Measurements from ENCODE around the gene RAB35. TPM values are rescaled to one million over a fixed set of nuclear protein-coding genes. Genes with fewer than 3 reads are reported as not detected.

The RAB35 gene
- 10 to 100 TPM; 61.0 to 64.6 TPM for total RNA-seq

GRCh38 chr12:120116441-120116791 is at the start of gene RAB35:
TSS of gene RAB35 (minus strand) at chr12:120116753. CDS start at chr12:120116650, 103 bp downstream.
- Mint-ChIP-seq H3K4me3 (peak within 1 kb of the TSS; percentile 96), H3K9me3 (ENCODE audit: insufficient read depth) (no peaks in the 10 kb centered on the region), H3K4me1 (ENCODE audit: low read depth) (peaks cover 77% of the 10 kb centered on the region), H3K36me3 (ENCODE audit: low read depth) (peaks cover 56% of the 10 kb centered on the region), H3K27me3 (ENCODE audit: low read depth) (no peaks in the 10 kb centered on the region), H3K27ac (peak within 1 kb of the TSS; percentile 90)
- DNase-seq, result no peak
- ATAC-seq, result no peak
- POLR2A ChIA-PET, result interaction anchor here (0.8 to 10.6 kb wide), 11 partner anchors 9 to 640 kb away, joined by 3 to 82 read pairs (median 5); partner anchors contain the start of genes RNU4-1, RNU4-2 and RPLP0
- CTCF ChIA-PET, result interaction anchor here (1.1 to 4.3 kb wide), 4 partner anchors 11 to 112 kb away, joined by 3 to 28 read pairs (median 6); partner anchors contain the start of gene RPLP0

- DNase-seq, result no peak
- ATAC-seq, result no peak
- no peak overlapping the region for H3K4me3 Mint-ChIP-seq
- CTCF ChIA-PET, result no interaction called here
- no peaks in the 10 kb centered on the region for H3K27me3 Mint-ChIP-seq (ENCODE audit: low read depth)
- no peak overlapping the region for H3K27ac Mint-ChIP-seq
- POLR2A ChIA-PET, result interaction anchor here (0.9 to 1.2 kb wide), 2 partner anchors 17 to 36 kb away, joined by 3 to 6 read pairs; partner anchors contain the start of gene RPLP0
- no peaks in the 10 kb centered on the region for H3K4me1 Mint-ChIP-seq (ENCODE audit: low read depth)
- no peaks in the 10 kb centered on the region for H3K9me3 Mint-ChIP-seq (ENCODE audit: insufficient read depth)
- H3K36me3 Mint-ChIP-seq (ENCODE audit: low read depth), result peaks cover 46% of the 10 kb centered on the region
Measured at GRCh38 chr12:120164293-120164692, 47.7 kb upstream of the RAB35 start.

GRCh38 chr12:120162763-120163162 is 46.2 kb upstream of the RAB35 start:
- CTCF ChIA-PET, result no interaction called here
- no peak for DNase-seq
- POLR2A ChIA-PET, result interaction anchor here (1.1 kb wide), 1 partner anchor 15 kb away, joined by 4 read pairs; no protein-coding TSS in a partner anchor

GRCh38 chr12:120161852-120162251 is 45.3 kb upstream of the RAB35 start:
- ChIA-PET CTCF (no interaction called here), POLR2A (interaction anchor here (1.6 kb wide), 1 partner anchor 130 kb away, joined by 5 read pairs; the partner anchor contains the start of gene RNU4-2)
- H3K4me1 Mint-ChIP-seq (ENCODE audit: low read depth), result peaks cover 7% of the 10 kb centered on the region
- no peaks in the 10 kb centered on the region for H3K27me3 Mint-ChIP-seq (ENCODE audit: low read depth)
- H3K4me3 Mint-ChIP-seq, result no peak overlapping the region
- H3K36me3 Mint-ChIP-seq (ENCODE audit: low read depth), result peaks cover 51% of the 10 kb centered on the region
- H3K9me3 Mint-ChIP-seq (ENCODE audit: insufficient read depth), result no peaks in the 10 kb centered on the region
- DNase-seq (no peak), ATAC-seq (no peak)
- H3K27ac Mint-ChIP-seq, result no peak overlapping the region

More at GRCh38 chr12:120162763-120163162, 46.2 kb upstream of the RAB35 start:
- no peaks in the 10 kb centered on the region for H3K9me3 Mint-ChIP-seq (ENCODE audit: insufficient read depth)
- H3K4me1 Mint-ChIP-seq (ENCODE audit: low read depth), result no peaks in the 10 kb centered on the region
- H3K36me3 Mint-ChIP-seq (ENCODE audit: low read depth), result peaks cover 44% of the 10 kb centered on the region
- no peak for ATAC-seq
- no peak overlapping the region for H3K27ac Mint-ChIP-seq
- H3K27me3 Mint-ChIP-seq (ENCODE audit: low read depth), result no peaks in the 10 kb centered on the region
- H3K4me3 Mint-ChIP-seq, result no peak overlapping the region

- Mint-ChIP-seq H3K4me3 (no peak overlapping the region), H3K36me3 (ENCODE audit: low read depth) (peaks cover 70% of the 10 kb centered on the region), H3K27me3 (ENCODE audit: low read depth) (no peaks in the 10 kb centered on the region), H3K9me3 (ENCODE audit: insufficient read depth) (no peaks in the 10 kb centered on the region), H3K4me1 (ENCODE audit: low read depth) (peaks cover 16% of the 10 kb centered on the region), H3K27ac (peak overlapping the region; percentile 34)
- ATAC-seq (no peak), DNase-seq (no peak)
- POLR2A ChIA-PET, result no interaction called here
- CTCF ChIA-PET, result no interaction called here
Measured at GRCh38 chr12:120159509-120160237, 43.1 kb upstream of the RAB35 start.

- Mint-ChIP-seq H3K9me3 (ENCODE audit: insufficient read depth) (no peaks in the 10 kb centered on the region), H3K4me3 (no peak overlapping the region), H3K36me3 (ENCODE audit: low read depth) (peaks cover 70% of the 10 kb centered on the region), H3K4me1 (ENCODE audit: low read depth) (peaks cover 16% of the 10 kb centered on the region), H3K27me3 (ENCODE audit: low read depth) (no peaks in the 10 kb centered on the region), H3K27ac (peak overlapping the region; percentile 49)
- DNase-seq (no peak), ATAC-seq (no peak)
- ChIA-PET CTCF (no interaction called here), POLR2A (no interaction called here)
Measured at GRCh38 chr12:120158351-120158750, 41.8 kb upstream of the RAB35 start.

GRCh38 chr12:120157678-120158077 is 41.1 kb upstream of the RAB35 start:
- Mint-ChIP-seq H3K4me1 (ENCODE audit: low read depth) (peaks cover 16% of the 10 kb centered on the region), H3K27me3 (ENCODE audit: low read depth) (no peaks in the 10 kb centered on the region), H3K9me3 (ENCODE audit: insufficient read depth) (no peaks in the 10 kb centered on the region), H3K4me3 (no peak overlapping the region), H3K27ac (no peak overlapping the region), H3K36me3 (ENCODE audit: low read depth) (peaks cover 72% of the 10 kb centered on the region)
- ChIA-PET CTCF (no interaction called here), POLR2A (no interaction called here)
- ATAC-seq (no peak), DNase-seq (no peak)

GRCh38 chr12:120156315-120157259 is 40.0 kb upstream of the RAB35 start:
- H3K4me1 Mint-ChIP-seq (ENCODE audit: low read depth), result peaks cover 16% of the 10 kb centered on the region
- H3K27ac Mint-ChIP-seq, result peak overlapping the region; percentile 57
- ChIA-PET POLR2A (no interaction called here), CTCF (no interaction called here)
- ATAC-seq (no peak), DNase-seq (no peak)
- H3K36me3 Mint-ChIP-seq (ENCODE audit: low read depth), result peaks cover 65% of the 10 kb centered on the region
- no peaks in the 10 kb centered on the region for H3K9me3 Mint-ChIP-seq (ENCODE audit: insufficient read depth)
- no peak overlapping the region for H3K4me3 Mint-ChIP-seq
- no peaks in the 10 kb centered on the region for H3K27me3 Mint-ChIP-seq (ENCODE audit: low read depth)

GRCh38 chr12:120155072-120155471 is 38.5 kb upstream of the RAB35 start:
- no peaks in the 10 kb centered on the region for H3K27me3 Mint-ChIP-seq (ENCODE audit: low read depth)
- ATAC-seq (no peak), DNase-seq (no peak)
- POLR2A ChIA-PET, result no interaction called here
- peaks cover 56% of the 10 kb centered on the region for H3K36me3 Mint-ChIP-seq (ENCODE audit: low read depth)
- no peak overlapping the region for H3K4me3 Mint-ChIP-seq
- no peaks in the 10 kb centered on the region for H3K9me3 Mint-ChIP-seq (ENCODE audit: insufficient read depth)
- peaks cover 16% of the 10 kb centered on the region for H3K4me1 Mint-ChIP-seq (ENCODE audit: low read depth)
- CTCF ChIA-PET, result no interaction called here
- H3K27ac Mint-ChIP-seq, result no peak overlapping the region

- ChIA-PET POLR2A (interaction anchor here (1.2 kb wide), 1 partner anchor 18 kb away, joined by 3 read pairs; no protein-coding TSS in a partner anchor), CTCF (no interaction called here)
- DNase-seq (no peak), ATAC-seq (no peak)
- Mint-ChIP-seq H3K27ac (no peak overlapping the region), H3K4me3 (no peak overlapping the region), H3K36me3 (ENCODE audit: low read depth) (peaks cover 49% of the 10 kb centered on the region), H3K4me1 (ENCODE audit: low read depth) (peaks cover 3% of the 10 kb centered on the region), H3K27me3 (ENCODE audit: low read depth) (no peaks in the 10 kb centered on the region), H3K9me3 (ENCODE audit: insufficient read depth) (no peaks in the 10 kb centered on the region)
Measured at GRCh38 chr12:120150919-120151525, 34.5 kb upstream of the RAB35 start.

- CTCF ChIA-PET, result no interaction called here
- H3K36me3 Mint-ChIP-seq (ENCODE audit: low read depth), result peaks cover 45% of the 10 kb centered on the region
Measured at GRCh38 chr12:120148011-120148410, 31.5 kb upstream of the RAB35 start.

More at GRCh38 chr12:120148011-120148410, 31.5 kb upstream of the RAB35 start:
- DNase-seq, result no peak
- Mint-ChIP-seq H3K4me3 (no peak overlapping the region), H3K27me3 (ENCODE audit: low read depth) (no peaks in the 10 kb centered on the region), H3K4me1 (ENCODE audit: low read depth) (peaks cover 2% of the 10 kb centered on the region), H3K27ac (no peak overlapping the region), H3K9me3 (ENCODE audit: insufficient read depth) (no peaks in the 10 kb centered on the region)
- ATAC-seq, result no peak
- POLR2A ChIA-PET, result interaction anchor here (1.3 kb wide), 1 partner anchor 53 kb away, joined by 4 read pairs; the partner anchor contains the start of gene RPLP0
